ENCODE data around the gene PISD.

GRCh38 chr22:31639436-31640039, 22.5 kb downstream of the PISD start:
- no peak for TF ChIP-seq CTCF (conservative IDR thresholded peaks at IDR 0.05 in 1 of 2, IDR thresholded peaks at IDR 0.05 in 1 of 2; ENCODE audit: low read depth in 1 of 2, low read length in 2 of 2)
- no peak for TF ChIP-seq EZH2 (IDR thresholded peaks at IDR 0.05; ENCODE audit: low read length, missing control alignments)
